UCSD-AML1 (cell line): ENCODE results near the gene RSPO3.
"Not testable (repeated sequence)": the region's sequence is repeated elsewhere in the genome, so short reads cannot be mapped to it uniquely, and the experiment has no call there.

Experiments used
- DNase-seq: peaks from one replicate; lab custom pipeline; 2025; ENCODE audit not compliant: unreplicated experiment; lab: John Stamatoyannopoulos, UW

The RSPO3 gene

GRCh38 chr6:127118298-127119101, at the start of gene RSPO3:
TSS of gene RSPO3 (plus strand) at chr6:127118671. CDS start at chr6:127119193, 522 bp downstream.
- DNase-seq, result no peak

GRCh38 chr6:127069659-127070279, 48.7 kb upstream of the RSPO3 start:
- DNase-seq, result no peak

- no peak for DNase-seq
Measured at GRCh38 chr6:127073222-127073621, 45.2 kb upstream of the RSPO3 start.

GRCh38 chr6:127076466-127076865, 42.0 kb upstream of the RSPO3 start:
- no peak for DNase-seq

GRCh38 chr6:127077886-127078285, 40.6 kb upstream of the RSPO3 start:
- DNase-seq, result no peak

- no peak for DNase-seq
Measured at GRCh38 chr6:127078669-127079068, 39.8 kb upstream of the RSPO3 start.

- no peak for DNase-seq
Measured at GRCh38 chr6:127079681-127080080, 38.8 kb upstream of the RSPO3 start.

GRCh38 chr6:127080081-127080480, 38.4 kb upstream of the RSPO3 start:
- DNase-seq, result no peak

GRCh38 chr6:127083231-127083962, 35.1 kb upstream of the RSPO3 start:
- DNase-seq, result no peak

- no peak for DNase-seq
Measured at GRCh38 chr6:127083963-127084310, 34.5 kb upstream of the RSPO3 start.

GRCh38 chr6:127085181-127085580, 33.3 kb upstream of the RSPO3 start:
- no peak for DNase-seq

- DNase-seq, result no peak
Measured at GRCh38 chr6:127090051-127090450, 28.4 kb upstream of the RSPO3 start.

- no peak for DNase-seq
Measured at GRCh38 chr6:127092466-127092865, 26.0 kb upstream of the RSPO3 start.

- no peak for DNase-seq
Measured at GRCh38 chr6:127094791-127095190, 23.7 kb upstream of the RSPO3 start.

GRCh38 chr6:127096167-127096566, 22.3 kb upstream of the RSPO3 start:
- DNase-seq, result no peak

- not testable (repeated sequence) for DNase-seq
Measured at GRCh38 chr6:127097442-127097841, 21.0 kb upstream of the RSPO3 start.

- DNase-seq, result no peak
Measured at GRCh38 chr6:127100510-127101140, 17.8 kb upstream of the RSPO3 start.

GRCh38 chr6:127102299-127102698, 16.2 kb upstream of the RSPO3 start:
- DNase-seq, result no peak

- DNase-seq, result no peak
Measured at GRCh38 chr6:127102859-127103258, 15.6 kb upstream of the RSPO3 start.

GRCh38 chr6:127103482-127103881, 15.0 kb upstream of the RSPO3 start:
- no peak for DNase-seq

- DNase-seq, result no peak
Measured at GRCh38 chr6:127107916-127108315, 10.6 kb upstream of the RSPO3 start.

- no peak for DNase-seq
Measured at GRCh38 chr6:127110712-127111111, 7.8 kb upstream of the RSPO3 start.
